ENCODE results near the gene PKHD1.

- no peak for TF ChIP-seq POLR2AphosphoS5 (IDR thresholded peaks at IDR 0.05; ENCODE audit: low read depth, low read length)
- TF ChIP-seq CTCF (IDR thresholded peaks at IDR 0.05) = no peak
- TF ChIP-seq REST (IDR thresholded peaks at IDR 0.05; ENCODE audit: insufficient read depth in 1 of 2, low read depth in 2 of 2, low read length in 1 of 2) = no peak
Observed at GRCh38 chr6:51574040-51574439, 513.4 kb downstream of the PKHD1 start.
